AG04450 (cell line): ENCODE measurements around the gene ATP13A1. TPM values are rescaled to one million over a fixed set of nuclear protein-coding genes. Genes with fewer than 3 reads are reported as not detected.

ENCODE experiments used
- CTCF ChIA-PET: fragments of 300-600, 350-600 bp; formaldehyde crosslinking; extraction: SDS; loops from one replicate; lab custom pipeline; 2022; ENCODE audit warnings: antibody characterized with exemption, inconsistent platforms; lab: Charles Lee
- POLR2A ChIA-PET: fragments of 350-600 bp; formaldehyde crosslinking; extraction: SDS; loops from one replicate; lab custom pipeline; 2021; ENCODE audit warnings: antibody characterized with exemption, inconsistent platforms; lab: Yijun Ruan, JAX
- DNase-seq: peaks from one replicate; pipeline ENCODE4 v3.0.0-alpha.2; 2011; ENCODE audit warnings: low read depth, low spot score
- H3K27ac ChIP-seq: one replicate; pipeline ENCODE4 v1.5.1; 2012; ENCODE audit warnings: low read depth, low read length, control low read depth
- H3K27me3 ChIP-seq: one replicate; pipeline ENCODE4 v1.6.0; 2012; ENCODE audit warnings: low read length; ENCODE audit not compliant: control insufficient read depth, insufficient read depth
- H3K4me3 ChIP-seq: 2 replicates; pipeline ENCODE4 v1.5.1; 2011; ENCODE audit warnings: mild to moderate bottlenecking, low read depth, low read length, control low read depth
- H3K9me3 ChIP-seq: 2 replicates; pipeline ENCODE4 v1.5.1; 2012; ENCODE audit warnings: low read length; ENCODE audit not compliant: control insufficient read depth, insufficient read depth
- polyA plus RNA-seq: library from polyadenylated mRNA; depleted of rRNA; stranded (reverse); fragments of >200 nt; gene quantifications from 2 replicates; pipeline ENCODE4 v1.2.3, GENCODE V29; 2011
- TF ChIP-seq, protein P1 (sequence below): IDR thresholded peaks from 2 replicates; pipeline ENCODE4 v1.5.1; 2011; ENCODE audit warnings: low read depth, low read length, control low read depth, inconsistent platforms

Gene ATP13A1
- polyA plus RNA-seq, 1 experiment: 9.4 TPM

DNA sequence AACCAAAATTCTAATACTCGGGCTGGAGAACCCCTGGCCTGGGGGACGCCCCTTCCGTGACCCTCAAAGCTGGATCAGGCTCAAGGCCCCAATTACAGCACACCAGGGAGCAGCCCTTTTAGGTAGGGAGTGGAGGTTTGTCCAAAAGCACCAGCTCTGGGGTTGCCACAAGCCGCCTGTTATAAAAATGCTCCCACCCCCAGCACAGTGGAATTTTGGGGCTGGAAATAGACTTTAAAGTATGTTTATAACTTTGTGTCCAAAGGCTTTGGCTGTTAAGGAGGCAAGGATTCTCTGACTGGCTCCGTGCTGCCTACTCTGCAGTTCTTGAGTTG lies 19.5 kb downstream of the ATP13A1 start:
- no peak overlapping the region for H3K27ac ChIP-seq
- ChIA-PET CTCF (interaction anchor here (0.6 to 3.1 kb wide), 15 partner anchors 8 to 113 kb away, joined by 3 to 94 read pairs (median 5); partner anchors contain the start of genes CILP2 and YJEFN3), POLR2A (interaction anchor here (0.6 kb wide), 1 partner anchor 46 kb away, joined by 4 read pairs; no protein-coding TSS in a partner anchor)
- peak overlapping the region; percentile 88 for H3K4me3 ChIP-seq
- no peak for DNase-seq
- TF ChIP-seq, protein P1, sequence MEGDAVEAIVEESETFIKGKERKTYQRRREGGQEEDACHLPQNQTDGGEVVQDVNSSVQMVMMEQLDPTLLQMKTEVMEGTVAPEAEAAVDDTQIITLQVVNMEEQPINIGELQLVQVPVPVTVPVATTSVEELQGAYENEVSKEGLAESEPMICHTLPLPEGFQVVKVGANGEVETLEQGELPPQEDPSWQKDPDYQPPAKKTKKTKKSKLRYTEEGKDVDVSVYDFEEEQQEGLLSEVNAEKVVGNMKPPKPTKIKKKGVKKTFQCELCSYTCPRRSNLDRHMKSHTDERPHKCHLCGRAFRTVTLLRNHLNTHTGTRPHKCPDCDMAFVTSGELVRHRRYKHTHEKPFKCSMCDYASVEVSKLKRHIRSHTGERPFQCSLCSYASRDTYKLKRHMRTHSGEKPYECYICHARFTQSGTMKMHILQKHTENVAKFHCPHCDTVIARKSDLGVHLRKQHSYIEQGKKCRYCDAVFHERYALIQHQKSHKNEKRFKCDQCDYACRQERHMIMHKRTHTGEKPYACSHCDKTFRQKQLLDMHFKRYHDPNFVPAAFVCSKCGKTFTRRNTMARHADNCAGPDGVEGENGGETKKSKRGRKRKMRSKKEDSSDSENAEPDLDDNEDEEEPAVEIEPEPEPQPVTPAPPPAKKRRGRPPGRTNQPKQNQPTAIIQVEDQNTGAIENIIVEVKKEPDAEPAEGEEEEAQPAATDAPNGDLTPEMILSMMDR: no peak
- no peaks in the 10 kb centered on the region for H3K9me3 ChIP-seq
- H3K27me3 ChIP-seq: no peaks in the 10 kb centered on the region

DNA sequence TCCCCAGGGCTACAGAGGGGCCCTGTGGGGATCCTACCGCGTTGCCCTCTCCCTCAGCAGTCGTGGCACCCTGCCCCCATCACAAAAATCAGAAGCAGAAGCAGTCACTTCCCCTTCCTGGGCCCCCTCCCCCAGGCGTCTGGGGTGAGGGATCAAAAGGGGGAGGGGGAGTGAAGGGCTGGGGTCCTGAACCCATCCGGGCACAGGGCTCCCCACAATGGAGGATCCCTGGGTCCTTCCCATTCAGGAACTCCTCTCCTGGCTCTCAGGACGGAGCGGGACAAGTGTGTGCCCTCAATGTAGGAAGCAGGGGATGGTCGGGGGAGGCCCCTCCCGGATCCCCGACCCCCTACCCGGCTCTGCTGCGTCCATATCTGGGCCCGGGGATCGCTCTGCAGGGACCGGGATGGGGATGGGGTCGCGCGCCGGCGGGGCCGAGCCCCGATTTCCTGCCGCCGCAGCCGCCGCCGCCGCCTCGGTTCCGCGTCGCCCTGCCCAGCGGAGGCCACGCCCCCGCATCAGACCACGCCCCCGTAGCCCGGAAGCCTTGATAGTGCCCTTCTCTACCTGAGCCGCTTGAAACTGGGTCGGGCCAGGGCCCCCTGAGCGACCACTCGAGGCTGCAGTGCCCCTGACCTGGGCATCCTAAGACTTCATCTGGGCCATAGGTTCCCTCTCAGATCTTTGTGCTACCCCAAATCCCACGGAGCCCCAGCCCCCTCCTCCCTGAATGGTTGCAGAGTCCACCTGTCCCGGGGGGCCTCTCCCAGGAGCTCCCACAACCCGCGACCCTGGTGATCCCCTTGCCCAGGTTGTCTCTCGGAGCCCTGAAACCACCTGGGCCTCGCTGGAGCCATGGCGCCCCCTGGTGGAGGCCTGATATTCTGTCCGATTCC lies 20.1 kb downstream of the ATP13A1 start, which contains the start of gene GMIP:
Gene GMIP, minus strand, starts transcription at position 500 of the 896 bp plus-strand sequence. Its CDS starts 128 bp downstream, at position 372.
- POLR2A ChIA-PET: no interaction called here
- CTCF ChIA-PET: interaction anchor here (0.6 to 3.1 kb wide), 15 partner anchors 9 to 113 kb away, joined by 3 to 94 read pairs (median 5); partner anchors contain the start of genes CILP2 and YJEFN3

GRCh38 chr19:19642506-19643157 lies 20.8 kb downstream of the ATP13A1 start:
- H3K4me3 ChIP-seq: peak overlapping the region; percentile 88
- ChIA-PET POLR2A (no interaction called here), CTCF (no interaction called here)
- H3K27ac ChIP-seq: peak overlapping the region; percentile 21
- H3K27me3 ChIP-seq: no peaks in the 10 kb centered on the region
- H3K9me3 ChIP-seq: no peaks in the 10 kb centered on the region; the same call in 1 of the 2 replicates
- DNase-seq: no peak
- TF ChIP-seq, protein P1: no peak

More for the DNA sequence above, 20.1 kb downstream of the ATP13A1 start, which contains the start of gene GMIP:
- Histone ChIP-seq H3K27me3 (no peaks in the 10 kb centered on the region), H3K9me3 (no peaks in the 10 kb centered on the region), H3K4me3 (peak within 1 kb of the TSS; percentile 88), H3K27ac (peak within 1 kb of the TSS; percentile 21)
- TF ChIP-seq, protein P1: peak; percentile 88
- DNase-seq: no peak

DNA sequence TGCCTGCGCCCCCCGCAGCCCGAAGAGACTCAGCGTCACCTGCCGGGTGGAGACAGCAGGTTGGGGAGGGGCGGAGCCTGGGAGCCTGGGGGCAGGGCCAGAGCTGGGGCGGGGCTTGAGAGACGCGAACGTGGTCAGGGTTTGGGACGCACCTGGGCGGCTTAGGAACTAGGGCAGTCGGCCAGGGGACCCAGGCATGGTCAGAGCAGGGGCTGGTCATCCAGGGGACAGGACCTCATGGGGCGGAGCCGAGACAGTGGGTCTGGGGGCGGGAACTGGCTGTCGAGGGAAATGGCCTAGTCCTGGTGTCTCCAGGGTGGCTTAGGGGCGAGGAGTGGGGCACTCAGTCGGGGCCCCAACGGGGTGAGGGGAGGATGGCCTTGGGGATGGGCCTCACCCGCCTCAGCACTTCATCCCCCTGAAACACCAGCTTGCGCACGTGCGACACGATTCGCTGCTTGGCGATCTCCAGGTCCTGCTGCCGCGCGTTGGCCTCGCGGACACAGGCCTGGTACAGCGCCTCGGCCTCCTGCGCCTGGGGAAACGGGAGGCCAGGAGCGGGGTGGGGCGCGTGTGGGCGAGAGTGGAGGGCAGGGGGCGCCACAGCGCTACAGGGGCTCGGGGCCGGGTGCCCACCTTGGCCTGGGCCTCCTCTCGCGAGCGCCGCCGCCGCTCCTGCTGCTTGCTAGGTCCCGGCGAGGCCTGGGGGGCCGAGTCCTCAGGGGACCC lies 25.8 kb downstream of the ATP13A1 start:
- CTCF ChIA-PET: no interaction called here

More for the DNA sequence above, 25.8 kb downstream of the ATP13A1 start:
- POLR2A ChIA-PET: interaction anchor here (0.6 kb wide), 1 partner anchor 106 kb away, joined by 8 read pairs; no protein-coding TSS in a partner anchor
- Histone ChIP-seq H3K4me3 (no peak overlapping the region), H3K27me3 (no peaks in the 10 kb centered on the region), H3K9me3 (no peaks in the 10 kb centered on the region; the same call in 1 of the 2 replicates), H3K27ac (no peak overlapping the region)
- DNase-seq: no peak
- TF ChIP-seq, protein P1: no peak
